ENCODE results near the gene GFI1B.

DNA sequence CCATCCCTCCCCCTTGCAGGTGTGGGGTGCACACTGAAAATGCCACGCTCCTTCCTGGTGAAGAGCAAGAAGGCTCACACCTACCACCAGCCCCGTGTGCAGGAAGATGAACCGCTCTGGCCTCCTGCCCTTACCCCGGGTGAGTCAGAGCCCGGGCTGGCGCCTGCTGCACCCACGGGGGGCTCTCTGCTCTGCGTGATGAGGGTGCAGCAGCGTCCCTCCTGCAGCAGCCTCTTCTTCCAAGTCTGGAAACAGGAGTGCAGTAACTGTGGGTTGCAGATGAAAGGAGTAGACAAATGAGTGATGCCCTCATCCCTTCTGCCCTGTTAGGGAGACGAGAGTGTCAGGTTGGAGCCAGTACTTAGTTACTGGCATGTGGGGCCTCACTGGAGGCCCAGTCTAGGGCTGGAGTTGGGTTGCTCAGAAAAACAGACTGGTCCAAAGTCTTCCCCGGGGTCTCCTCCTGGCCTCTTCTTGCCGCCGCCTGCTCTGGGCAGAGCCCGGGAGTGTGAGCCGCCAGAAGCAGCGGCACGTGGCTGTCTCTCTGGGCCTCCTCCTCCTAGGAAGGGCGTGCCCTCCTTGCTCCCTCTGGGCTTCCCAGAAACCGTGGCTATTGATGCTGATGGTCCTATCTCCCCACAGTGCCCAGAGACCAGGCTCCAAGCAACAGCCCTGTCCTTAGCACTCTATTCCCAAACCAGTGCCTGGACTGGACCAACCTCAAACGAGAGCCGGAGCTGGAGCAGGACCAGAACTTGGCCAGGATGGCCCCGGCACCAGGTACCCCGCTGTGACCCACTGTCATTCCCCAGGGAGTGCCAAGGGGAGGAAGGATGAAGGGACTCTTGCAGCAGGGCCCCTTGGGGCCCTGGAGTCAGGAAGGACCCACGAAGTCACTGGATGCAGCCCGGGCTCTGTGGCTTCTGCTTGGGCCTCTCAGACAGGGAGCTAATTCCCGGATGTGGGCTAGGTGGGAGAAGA is 8.4 kb downstream of the GFI1B start:
- TF ChIP-seq POLR2AphosphoS5 (IDR thresholded peaks at IDR 0.05) (no peak), EZH2 (IDR thresholded peaks at IDR 0.05; ENCODE audit: borderline replicate concordance, insufficient read depth, low read length, poor library complexity, severe bottlenecking) (no peak), RAD21 (conservative IDR thresholded peaks at IDR 0.05) (no peak)
- TF ChIP-seq, protein P1, sequence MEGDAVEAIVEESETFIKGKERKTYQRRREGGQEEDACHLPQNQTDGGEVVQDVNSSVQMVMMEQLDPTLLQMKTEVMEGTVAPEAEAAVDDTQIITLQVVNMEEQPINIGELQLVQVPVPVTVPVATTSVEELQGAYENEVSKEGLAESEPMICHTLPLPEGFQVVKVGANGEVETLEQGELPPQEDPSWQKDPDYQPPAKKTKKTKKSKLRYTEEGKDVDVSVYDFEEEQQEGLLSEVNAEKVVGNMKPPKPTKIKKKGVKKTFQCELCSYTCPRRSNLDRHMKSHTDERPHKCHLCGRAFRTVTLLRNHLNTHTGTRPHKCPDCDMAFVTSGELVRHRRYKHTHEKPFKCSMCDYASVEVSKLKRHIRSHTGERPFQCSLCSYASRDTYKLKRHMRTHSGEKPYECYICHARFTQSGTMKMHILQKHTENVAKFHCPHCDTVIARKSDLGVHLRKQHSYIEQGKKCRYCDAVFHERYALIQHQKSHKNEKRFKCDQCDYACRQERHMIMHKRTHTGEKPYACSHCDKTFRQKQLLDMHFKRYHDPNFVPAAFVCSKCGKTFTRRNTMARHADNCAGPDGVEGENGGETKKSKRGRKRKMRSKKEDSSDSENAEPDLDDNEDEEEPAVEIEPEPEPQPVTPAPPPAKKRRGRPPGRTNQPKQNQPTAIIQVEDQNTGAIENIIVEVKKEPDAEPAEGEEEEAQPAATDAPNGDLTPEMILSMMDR (IDR thresholded peaks at IDR 0.05; ENCODE audit: poor library complexity, severe bottlenecking), result no peak
